Activated CD4-positive, alpha-beta memory T cell treated with anti-CD3 and anti-CD28 coated beads, Interleukin-2, amount 10 ng/mL, durations not matched to agents 7 days and 5 days (primary cell): ENCODE measurements around the gene SLC7A10. TPM values are rescaled to one million over a fixed set of nuclear protein-coding genes. Genes with fewer than 3 reads are reported as not detected.
"Not testable (repeated sequence)": the region's sequence is repeated elsewhere in the genome, so short reads cannot be mapped to it uniquely, and the experiment has no call there.

ENCODE experiments used
- CTCF ChIA-PET: fragments of 350-600 bp; sonication (Branson Sonifier 250); formaldehyde crosslinking; loops from one replicate; lab custom pipeline; 2021; ENCODE audit warnings: antibody characterized with exemption, inconsistent platforms; lab: Charles Lee
- POLR2A ChIA-PET: fragments of 350-600 bp; sonication (Branson Sonifier 250); formaldehyde crosslinking; loops from one replicate; lab custom pipeline; 2021; ENCODE audit warnings: antibody characterized with exemption; lab: Charles Lee
- DNase-seq: peaks from one replicate; pipeline ENCODE4 v3.0.0-alpha.2; 2020
- H3K27ac Mint-ChIP-seq: one replicate; pipeline ENCODE4 v1.8.0; 2021; ENCODE audit warnings: mild to moderate bottlenecking, mixed read lengths
- H3K27me3 Mint-ChIP-seq: one replicate; pipeline ENCODE4 v1.8.0; 2021; ENCODE audit warnings: mixed read lengths
- H3K36me3 Mint-ChIP-seq: one replicate; pipeline ENCODE4 v1.8.0; 2021; ENCODE audit warnings: low read depth, mixed read lengths
- H3K4me1 Mint-ChIP-seq: one replicate; pipeline ENCODE4 v1.8.0; 2021; ENCODE audit warnings: mixed read lengths
- H3K4me3 Mint-ChIP-seq: one replicate; pipeline ENCODE4 v1.8.0; 2021; ENCODE audit warnings: mild to moderate bottlenecking, mixed read lengths
- H3K9me3 Mint-ChIP-seq: one replicate; pipeline ENCODE4 v1.8.0; 2021; ENCODE audit warnings: mixed read lengths
- total RNA-seq, 2 experiments: library from RNA; stranded (reverse); gene quantifications; one replicate each; pipeline ENCODE4 v1.2.3, GENCODE V29; 2021

SLC7A10 gene
- total RNA-seq, 2 experiments from 2014 or later, result not detected

GRCh38 chr19:33195645-33196347 is 29.9 kb downstream of the SLC7A10 start:
- no peak overlapping the region for H3K4me3 Mint-ChIP-seq
- H3K36me3 Mint-ChIP-seq, result no peaks in the 10 kb centered on the region
- ChIA-PET POLR2A (no interaction called here), CTCF (interaction anchor here (0.6 kb wide), 1 partner anchor 53 kb away, joined by 3 read pairs; no protein-coding TSS in a partner anchor)
- H3K4me1 Mint-ChIP-seq, result no peaks in the 10 kb centered on the region
- peaks cover 36% of the 10 kb centered on the region for H3K27me3 Mint-ChIP-seq
- no peak for DNase-seq
- no peak overlapping the region for H3K27ac Mint-ChIP-seq
- H3K9me3 Mint-ChIP-seq, result no peaks in the 10 kb centered on the region

GRCh38 chr19:33194886-33195644 is 30.6 kb downstream of the SLC7A10 start:
- no peaks in the 10 kb centered on the region for H3K9me3 Mint-ChIP-seq
- H3K4me1 Mint-ChIP-seq, result no peaks in the 10 kb centered on the region
- H3K4me3 Mint-ChIP-seq, result no peak overlapping the region
- H3K27me3 Mint-ChIP-seq, result peaks cover 42% of the 10 kb centered on the region
- ChIA-PET CTCF (no interaction called here), POLR2A (no interaction called here)
- no peaks in the 10 kb centered on the region for H3K36me3 Mint-ChIP-seq
- no peak overlapping the region for H3K27ac Mint-ChIP-seq
- DNase-seq, result no peak

GRCh38 chr19:33194532-33194885 is 31.1 kb downstream of the SLC7A10 start:
- DNase-seq, result no peak
- H3K4me1 Mint-ChIP-seq, result no peaks in the 10 kb centered on the region
- no peak overlapping the region for H3K4me3 Mint-ChIP-seq
- no peak overlapping the region for H3K27ac Mint-ChIP-seq
- ChIA-PET CTCF (no interaction called here), POLR2A (no interaction called here)
- H3K36me3 Mint-ChIP-seq, result no peaks in the 10 kb centered on the region
- no peaks in the 10 kb centered on the region for H3K9me3 Mint-ChIP-seq
- peaks cover 42% of the 10 kb centered on the region for H3K27me3 Mint-ChIP-seq

- Mint-ChIP-seq H3K9me3 (no peaks in the 10 kb centered on the region), H3K27ac (no peak within 1 kb of the TSS), H3K4me1 (no peaks in the 10 kb centered on the region), H3K36me3 (no peaks in the 10 kb centered on the region), H3K4me3 (no peak within 1 kb of the TSS), H3K27me3 (peaks cover 42% of the 10 kb centered on the region)
- POLR2A ChIA-PET, result no interaction called here
- CTCF ChIA-PET, result no interaction called here
- no peak for DNase-seq
These were observed 31.7 kb downstream of the SLC7A10 start, which contains the start of gene LRP3 for GRCh38 chr19:33193865-33194362. TSS of gene LRP3 (plus strand) at chr19:33194330. CDS start at chr19:33194786, 456 bp downstream.

- DNase-seq, result no peak
- H3K27me3 Mint-ChIP-seq, result peaks cover 42% of the 10 kb centered on the region
- no peaks in the 10 kb centered on the region for H3K9me3 Mint-ChIP-seq
- ChIA-PET POLR2A (no interaction called here), CTCF (no interaction called here)
- H3K4me3 Mint-ChIP-seq, result no peak overlapping the region
- H3K4me1 Mint-ChIP-seq, result no peaks in the 10 kb centered on the region
- H3K27ac Mint-ChIP-seq, result no peak overlapping the region
- H3K36me3 Mint-ChIP-seq, result no peaks in the 10 kb centered on the region
These were observed 32.3 kb downstream of the SLC7A10 start for GRCh38 chr19:33193269-33193864.

- H3K9me3 Mint-ChIP-seq, result no peaks in the 10 kb centered on the region
These were observed 33.6 kb downstream of the SLC7A10 start for GRCh38 chr19:33192010-33192409.

GRCh38 chr19:33191501-33191900 is 34.1 kb downstream of the SLC7A10 start:
- no peaks in the 10 kb centered on the region for H3K9me3 Mint-ChIP-seq
- H3K4me1 Mint-ChIP-seq, result no peaks in the 10 kb centered on the region
- no peak overlapping the region for H3K27ac Mint-ChIP-seq
- peaks cover 38% of the 10 kb centered on the region for H3K27me3 Mint-ChIP-seq
- H3K36me3 Mint-ChIP-seq, result no peaks in the 10 kb centered on the region
- POLR2A ChIA-PET, result no interaction called here
- CTCF ChIA-PET, result interaction anchor here (1.0 to 1.3 kb wide), 2 partner anchors 14 to 224 kb away, joined by 3 read pairs; no protein-coding TSS in a partner anchor
- no peak overlapping the region for H3K4me3 Mint-ChIP-seq
- no peak for DNase-seq

More at GRCh38 chr19:33192010-33192409, 33.6 kb downstream of the SLC7A10 start:
- DNase-seq, result no peak
- Mint-ChIP-seq H3K4me3 (no peak overlapping the region), H3K36me3 (no peaks in the 10 kb centered on the region), H3K4me1 (no peaks in the 10 kb centered on the region), H3K27me3 (peaks cover 42% of the 10 kb centered on the region), H3K27ac (no peak overlapping the region)
- ChIA-PET CTCF (interaction anchor here (1.0 kb wide), 1 partner anchor 224 kb away, joined by 3 read pairs; no protein-coding TSS in a partner anchor), POLR2A (no interaction called here)

- H3K4me1 Mint-ChIP-seq, H3K4me3 Mint-ChIP-seq, POLR2A ChIA-PET, DNase-seq, H3K27ac Mint-ChIP-seq, H3K9me3 Mint-ChIP-seq, H3K36me3 Mint-ChIP-seq: not testable (repeated sequence)
- CTCF ChIA-PET, result interaction anchor here (1.0 to 1.3 kb wide), 2 partner anchors 13 to 225 kb away, joined by 3 read pairs; no protein-coding TSS in a partner anchor
- H3K27me3 Mint-ChIP-seq, result peaks cover 38% of the 10 kb centered on the region
These were observed 34.6 kb downstream of the SLC7A10 start for GRCh38 chr19:33191092-33191491.

GRCh38 chr19:33189453-33189852 is 36.2 kb downstream of the SLC7A10 start:
- ChIA-PET CTCF (no interaction called here), POLR2A (interaction anchor here (1.1 kb wide), 1 partner anchor 13 kb away, joined by 3 read pairs; no protein-coding TSS in a partner anchor)
- Mint-ChIP-seq H3K36me3 (no peaks in the 10 kb centered on the region), H3K27ac (no peak overlapping the region), H3K4me1 (no peaks in the 10 kb centered on the region), H3K4me3 (no peak overlapping the region), H3K27me3 (peaks cover 31% of the 10 kb centered on the region), H3K9me3 (no peaks in the 10 kb centered on the region)
- no peak for DNase-seq

- DNase-seq, result no peak
- H3K27ac Mint-ChIP-seq, result no peak overlapping the region
- H3K36me3 Mint-ChIP-seq, result no peaks in the 10 kb centered on the region
- peaks cover 16% of the 10 kb centered on the region for H3K27me3 Mint-ChIP-seq
- H3K9me3 Mint-ChIP-seq, result no peaks in the 10 kb centered on the region
- H3K4me1 Mint-ChIP-seq, result no peaks in the 10 kb centered on the region
- H3K4me3 Mint-ChIP-seq, result no peak overlapping the region
- ChIA-PET CTCF (interaction anchor here (3.6 to 5.2 kb wide), 2 partner anchors 10 to 42 kb away, joined by 15 to 44 read pairs; no protein-coding TSS in a partner anchor), POLR2A (no interaction called here)
These were observed 38.5 kb downstream of the SLC7A10 start for GRCh38 chr19:33187183-33187540.

GRCh38 chr19:33186431-33187182 is 39.0 kb downstream of the SLC7A10 start:
- H3K27ac Mint-ChIP-seq, result no peak overlapping the region
- peaks cover 10% of the 10 kb centered on the region for H3K27me3 Mint-ChIP-seq
- H3K9me3 Mint-ChIP-seq, result no peaks in the 10 kb centered on the region
- no peak overlapping the region for H3K4me3 Mint-ChIP-seq
- POLR2A ChIA-PET, result no interaction called here
- no peaks in the 10 kb centered on the region for H3K36me3 Mint-ChIP-seq
- DNase-seq, result no peak
- CTCF ChIA-PET, result interaction anchor here (0.7 to 5.2 kb wide), 6 partner anchors 10 to 517 kb away, joined by 3 to 44 read pairs (median 10); no protein-coding TSS in a partner anchor
- no peaks in the 10 kb centered on the region for H3K4me1 Mint-ChIP-seq

GRCh38 chr19:33177417-33177979 is 48.2 kb downstream of the SLC7A10 start:
- DNase-seq, result no peak
- ChIA-PET CTCF (interaction anchor here (1.0 to 4.2 kb wide), 19 partner anchors 8 to 501 kb away, joined by 3 to 72 read pairs (median 5); partner anchors contain the start of genes CEP89, FAAP24, GPATCH1 and NUDT19), POLR2A (interaction anchor here (0.8 to 6.3 kb wide), 17 partner anchors 11 to 1250 kb away, joined by 3 to 119 read pairs (median 7); partner anchors contain the start of genes CEBPG, CEP89, DPY19L3 and FAAP24)
- H3K27me3 Mint-ChIP-seq, result peaks cover 4% of the 10 kb centered on the region
- H3K9me3 Mint-ChIP-seq, result no peaks in the 10 kb centered on the region
- H3K4me3 Mint-ChIP-seq, result peak overlapping the region; percentile 96
- H3K36me3 Mint-ChIP-seq, result peaks cover 8% of the 10 kb centered on the region
- H3K27ac Mint-ChIP-seq, result peak overlapping the region; percentile 29
- peaks cover 29% of the 10 kb centered on the region for H3K4me1 Mint-ChIP-seq
